HG02798 (cell line): ENCODE results near the gene EIF5B.

Source experiments
- ATAC-seq: cut with Tn5 transposase; IDR thresholded peaks from one replicate; pipeline ENCODE4 v1.9.1; 2021; ENCODE audit warnings: mild to moderate bottlenecking; ENCODE audit not compliant: unreplicated experiment, poor library complexity

The EIF5B gene

GRCh38 chr2:99448556-99448955 lies 111.4 kb downstream of the EIF5B start:
- no peak for ATAC-seq

- ATAC-seq, result no peak
These were observed 113.0 kb downstream of the EIF5B start for GRCh38 chr2:99450199-99450598.
